ENCODE measurements around the gene PRRT1.
A peak's percentile ranks its signal among the peaks of the same experiment; 100 is the strongest.

PRRT1 gene

GRCh38 chr6:32126880-32127279 is 24.9 kb downstream of the PRRT1 start:
- intact Hi-C loops (cut with DNase I; ENCODE audit: low total_unique reads): no loop called here
- no peak for TF ChIP-seq CTCF (IDR thresholded peaks at IDR 0.05)
- peak overlapping the region; percentile 65 to 94 for H3K4me3 ChIP-seq
- H3K27me3 ChIP-seq: no peaks in the 10 kb centered on the region
- peaks cover 39 to 51% (median 43%) of the 10 kb centered on the region in 3 donors for H3K36me3 ChIP-seq
- no peaks in the 10 kb centered on the region for H3K9me3 ChIP-seq
- peak overlapping the region; percentile 89 to 93 for H3K27ac ChIP-seq
- H3K4me1 ChIP-seq: peaks cover 0 to 43% (median 34%) of the 10 kb centered on the region in 4 donors
- no peak for DNase-seq

- peaks cover 59 to 80% (median 61%) of the 10 kb centered on the region in 3 donors for H3K36me3 ChIP-seq
- no peaks in the 10 kb centered on the region for H3K9me3 ChIP-seq
- no peak overlapping the region for H3K4me3 ChIP-seq
- H3K27ac ChIP-seq: no peak overlapping the region
- no peak for DNase-seq
- intact Hi-C loops (cut with DNase I; ENCODE audit: low total_unique reads): no loop called here
- TF ChIP-seq CTCF (IDR thresholded peaks at IDR 0.05): no peak
- H3K27me3 ChIP-seq: no peaks in the 10 kb centered on the region
- H3K4me1 ChIP-seq: peaks cover 0 to 29% (median 26%) of the 10 kb centered on the region in 4 donors
These were observed 28.1 kb downstream of the PRRT1 start for GRCh38 chr6:32123681-32124080.

DNA sequence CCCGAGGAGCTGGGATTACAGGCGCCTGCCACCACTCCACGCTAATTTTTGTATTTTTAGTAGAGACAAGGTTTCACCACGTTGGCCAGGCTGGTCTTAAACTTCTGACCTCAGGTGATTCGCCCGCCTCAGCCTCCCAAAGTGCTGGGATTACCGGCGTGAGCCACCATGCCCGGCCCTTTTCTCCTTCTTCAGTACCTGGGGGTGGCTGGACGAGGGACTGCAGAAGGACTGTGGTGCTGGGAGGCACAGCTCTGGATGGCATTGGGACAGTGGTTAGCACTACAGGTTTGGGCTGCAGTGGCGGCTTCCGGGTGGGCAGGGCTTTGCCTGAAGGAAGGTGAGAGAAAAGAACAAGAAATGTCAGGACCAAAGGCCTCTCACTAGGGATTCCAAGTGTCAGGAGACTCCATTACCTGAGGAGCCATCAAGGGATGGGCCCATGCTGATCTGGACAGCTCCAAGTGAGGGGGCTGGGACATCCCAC is 31.1 kb downstream of the PRRT1 start:
- no peak overlapping the region for H3K4me3 ChIP-seq
- peaks cover 70 to 97% (median 83%) of the 10 kb centered on the region in 3 donors for H3K36me3 ChIP-seq
- no peaks in the 10 kb centered on the region for H3K9me3 ChIP-seq
- no peak for DNase-seq
- intact Hi-C loops (cut with DNase I; ENCODE audit: low total_unique reads): no loop called here
- H3K27me3 ChIP-seq: no peaks in the 10 kb centered on the region
- no peak for TF ChIP-seq CTCF (IDR thresholded peaks at IDR 0.05)
- H3K4me1 ChIP-seq: peaks cover 0 to 8% (median 4%) of the 10 kb centered on the region in 4 donors
- H3K27ac ChIP-seq: no peak overlapping the region

DNA sequence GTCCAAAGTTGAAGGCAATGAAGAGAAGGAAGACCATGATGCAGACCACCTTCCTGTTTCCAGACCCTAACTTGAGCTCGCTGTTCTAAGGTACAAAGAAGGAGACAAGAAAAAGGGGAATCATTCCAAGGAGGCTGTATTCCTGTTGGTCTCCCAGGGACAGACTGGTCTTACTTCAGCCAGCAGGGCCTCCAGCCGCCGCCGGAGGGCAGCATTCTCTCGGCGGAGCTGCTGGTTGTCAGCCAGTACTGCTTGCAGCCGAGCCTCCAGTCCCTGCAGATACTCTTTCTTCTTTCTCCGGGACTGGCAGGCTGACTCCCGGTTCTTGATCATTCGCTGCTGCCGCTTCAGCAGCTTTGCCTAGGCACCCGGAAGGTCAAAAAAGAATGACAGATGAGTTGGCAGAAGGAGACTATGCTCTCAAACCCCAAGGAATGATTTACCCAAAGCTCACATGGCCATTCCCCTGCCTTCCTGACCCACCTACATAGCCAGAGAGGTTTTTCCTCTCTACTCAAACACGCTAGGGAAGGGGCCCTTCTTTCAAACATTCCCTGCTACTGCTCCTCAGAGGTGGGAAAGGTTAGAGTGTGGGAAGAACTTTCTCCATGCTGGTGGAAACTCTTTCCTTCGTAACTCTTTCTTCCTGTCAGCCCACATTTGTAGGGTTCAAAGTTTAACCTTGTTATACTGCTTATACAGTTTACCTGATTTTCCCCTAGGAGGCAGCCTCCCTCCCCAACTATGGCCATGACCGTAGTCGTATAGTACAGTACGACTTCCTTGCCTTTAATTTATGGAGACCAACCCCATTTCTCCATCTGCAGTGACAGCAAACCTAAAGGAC is 32.7 kb downstream of the PRRT1 start:
- H3K27me3 ChIP-seq: no peaks in the 10 kb centered on the region
- TF ChIP-seq CTCF (IDR thresholded peaks at IDR 0.05): peak; percentile 91 to 93
- peak; percentile 82 to 93 for DNase-seq
- H3K36me3 ChIP-seq: peaks cover 55 to 93% (median 70%) of the 10 kb centered on the region in 3 donors
- H3K4me1 ChIP-seq: peaks cover 0 to 14% (median 8%) of the 10 kb centered on the region in 4 donors
- H3K27ac ChIP-seq: peak overlapping the region; percentile 37 to 68
- intact Hi-C loops (cut with DNase I; ENCODE audit: low total_unique reads): loop anchor here (2.0 kb wide), 1 partner anchor 36 kb away; the partner anchor contains the start of gene PPT2
- H3K9me3 ChIP-seq: no peaks in the 10 kb centered on the region
- H3K4me3 ChIP-seq: no peak overlapping the region

- no peaks in the 10 kb centered on the region for H3K9me3 ChIP-seq
- TF ChIP-seq CTCF (IDR thresholded peaks at IDR 0.05): no peak
- DNase-seq: no peak
- intact Hi-C loops (cut with DNase I; ENCODE audit: low total_unique reads): no loop called here
- H3K36me3 ChIP-seq: peaks cover 44 to 77% (median 54%) of the 10 kb centered on the region in 3 donors
- peaks cover 0 to 29% (median 20%) of the 10 kb centered on the region in 4 donors for H3K4me1 ChIP-seq
- no peak overlapping the region for H3K4me3 ChIP-seq
- no peak overlapping the region for H3K27ac ChIP-seq
- H3K27me3 ChIP-seq: no peaks in the 10 kb centered on the region
These were observed 34.3 kb downstream of the PRRT1 start for GRCh38 chr6:32117461-32117860.

Measured in tibial artery (tissue), 4 donors.